H1 (cell line): ENCODE data around the gene CNOT3.

ENCODE experiments used
- BRCA1 ChIP-seq: IDR thresholded peaks from 2 replicates; pipeline ENCODE4 v1.6.1; 2012; ENCODE audit warnings: low read depth, low read length, improper control_type of control experiment
- CEBPB ChIP-seq: IDR thresholded peaks from 2 replicates; pipeline ENCODE4 v1.6.1; 2012; ENCODE audit warnings: low read depth, low read length
- CTCF ChIP-seq, 3 experiments: IDR thresholded peaks; 1 replicate in 2 of 3; 2 replicates in 1 of 3; pipeline versions ENCODE4 v1.5.1 to v1.6.1; 2011; ENCODE audit warnings: low read length in 3 of 3, mild to moderate bottlenecking in 3 of 3, inconsistent platforms in 2 of 3, low read depth in 1 of 3, moderate library complexity in 1 of 3; ENCODE audit not compliant: insufficient read depth in 1 of 3; ENCODE audit errors: control extremely low read depth in 1 of 3
- EP300 ChIP-seq, 2 experiments: IDR thresholded peaks; 1 replicate in 1 of 2; 2 replicates in 1 of 2; pipeline ENCODE4 v1.6.1; 2011 to 2012; ENCODE audit warnings: low read depth in 2 of 2, low read length in 2 of 2, mild to moderate bottlenecking in 2 of 2, borderline replicate concordance in 1 of 2, inconsistent platforms in 1 of 2, moderate library complexity in 1 of 2
- EZH2 ChIP-seq: fragments of 200-600 bp; sonication (generic); IDR thresholded peaks from 2 replicates; pipeline ENCODE4 v1.7.1; 2012; ENCODE audit warnings: low read depth, mild to moderate bottlenecking, moderate library complexity, low read length, inconsistent platforms; ENCODE audit not compliant: severe bottlenecking
- GABPA ChIP-seq: IDR thresholded peaks from 2 replicates; pipeline ENCODE4 v1.6.1; 2011; ENCODE audit warnings: mild to moderate bottlenecking, low read length, moderate library complexity, borderline replicate concordance; ENCODE audit not compliant: insufficient read depth
- JUN ChIP-seq: IDR thresholded peaks from 2 replicates; pipeline ENCODE4 v1.6.1; 2011; ENCODE audit warnings: low read depth, mild to moderate bottlenecking, improper control_type of control experiment, low read length
- RAD21 ChIP-seq, 2 experiments: IDR thresholded peaks in 1 of 2; conservative IDR thresholded peaks in 1 of 2; 2 replicates each; pipeline ENCODE4 v1.6.1; 2011; ENCODE audit warnings: low read depth in 2 of 2, low read length in 2 of 2, improper control_type of control experiment in 1 of 2, inconsistent platforms in 1 of 2, mild to moderate bottlenecking in 1 of 2, moderate library complexity in 1 of 2
- SIX5 ChIP-seq: IDR thresholded peaks from 2 replicates; pipeline ENCODE4 v1.6.1; 2011; ENCODE audit warnings: mild to moderate bottlenecking, low read depth, low read length
- TAF1 ChIP-seq: IDR thresholded peaks from 2 replicates; pipeline ENCODE4 v1.6.1; 2011; ENCODE audit warnings: mild to moderate bottlenecking, low read depth, low read length

GRCh38 chr19:54147676-54148075, 10.1 kb downstream of the CNOT3 start:
- TF ChIP-seq CTCF (IDR thresholded peaks at IDR 0.05; ENCODE audit: control extremely low read depth in 1 of 3, insufficient read depth in 1 of 3, low read depth in 1 of 3, low read length in 3 of 3) (no peak), EZH2 (no peak), JUN (no peak), BRCA1 (no peak), TAF1 (no peak), EP300 (IDR thresholded peaks at IDR 0.05; ENCODE audit: borderline replicate concordance in 1 of 2, low read depth in 2 of 2, low read length in 2 of 2) (no peak), CEBPB (no peak), RAD21 (IDR thresholded peaks at IDR 0.05 in 1 of 2, conservative IDR thresholded peaks at IDR 0.05 in 1 of 2; ENCODE audit: low read depth in 2 of 2, low read length in 2 of 2) (no peak), GABPA (no peak), SIX5 (no peak)
